Activated CD8-positive, alpha-beta T cell treated with anti-CD3 and anti-CD28 coated beads for 36 hours (primary cell): ENCODE results near the gene PEAR1. TPM values are rescaled to one million over a fixed set of nuclear protein-coding genes. Genes with fewer than 3 reads are reported as not detected.

ENCODE experiments used
- ATAC-seq: fragments of 200-7000 bp; cut with Tn5 transposase; one replicate; pipeline ENCODE4 v1.10.0; 2021; ENCODE audit warnings: mild to moderate bottlenecking, moderate library complexity
- CTCF ChIA-PET: fragments of 350-600 bp; sonication (Branson Sonifier 250); formaldehyde crosslinking; loops from one replicate; lab custom pipeline; 2021; ENCODE audit warnings: antibody characterized with exemption; lab: Charles Lee
- POLR2A ChIA-PET: fragments of 350-600 bp; sonication (Branson Sonifier 250); formaldehyde crosslinking; loops from one replicate; lab custom pipeline; 2021; ENCODE audit warnings: antibody characterized with exemption; lab: Charles Lee
- DNase-seq: peaks from one replicate; pipeline ENCODE4 v3.0.0-alpha.2; 2020
- H3K27ac Mint-ChIP-seq: one replicate; pipeline ENCODE4 v1.8.0; 2021; ENCODE audit warnings: mild to moderate bottlenecking, mixed read lengths
- H3K27me3 Mint-ChIP-seq: one replicate; pipeline ENCODE4 v1.8.0; 2021; ENCODE audit warnings: mixed read lengths
- H3K36me3 Mint-ChIP-seq: one replicate; pipeline ENCODE4 v1.8.0; 2021; ENCODE audit warnings: low read depth, mixed read lengths
- H3K4me1 Mint-ChIP-seq: one replicate; pipeline ENCODE4 v1.8.0; 2021; ENCODE audit warnings: low read depth, mixed read lengths
- H3K4me3 Mint-ChIP-seq: one replicate; pipeline ENCODE4 v1.8.0; 2021; ENCODE audit warnings: mild to moderate bottlenecking, moderate library complexity, mixed read lengths
- H3K9me3 Mint-ChIP-seq: one replicate; pipeline ENCODE4 v1.8.0; 2021; ENCODE audit warnings: mixed read lengths
- CTCF ChIP-seq: fragments of 200-600 bp; IDR thresholded peaks from one replicate; pipeline ENCODE4 v1.8.0; 2022; ENCODE audit warnings: antibody characterized with exemption, mild to moderate bottlenecking
- intact Hi-C: fragments of 100-400 bp; cut with micrococcal nuclease; formaldehyde crosslinking; loops from one replicate; pipeline ENCODE4 v1.10.0; 2022
- total RNA-seq, 2 experiments: library from RNA; stranded (reverse); gene quantifications; one replicate each; pipeline ENCODE4 v1.2.3, GENCODE V29; 2021

PEAR1 gene
- total RNA-seq, 2 experiments from 2014 or later, result 0.07 TPM; not detected in 1

GRCh38 chr1:156859523-156860112, 33.9 kb upstream of the PEAR1 start:
- TF ChIP-seq CTCF, result no peak
- no peaks in the 10 kb centered on the region for H3K9me3 Mint-ChIP-seq
- intact Hi-C loops, result loop anchor here (5.0 kb wide), 3 partner anchors 42 to 132 kb away; partner anchors contain the start of genes ISG20L2, METTL25B and SH2D2A
- H3K27me3 Mint-ChIP-seq, result peaks cover 58% of the 10 kb centered on the region
- ATAC-seq (peak; percentile 7), DNase-seq (peak; percentile 44)
- H3K27ac Mint-ChIP-seq, result no peak overlapping the region
- ChIA-PET POLR2A (interaction anchor here (0.6 to 4.1 kb wide), 16 partner anchors 10 to 133 kb away, joined by 3 to 20 read pairs (median 4); partner anchors contain the start of genes ISG20L2 and METTL25B), CTCF (interaction anchor here (0.7 to 13.5 kb wide), 43 partner anchors 11 to 235 kb away, joined by 3 to 273 read pairs (median 7); partner anchors contain the start of genes ISG20L2, METTL25B, PRCC and SH2D2A)
- H3K4me1 Mint-ChIP-seq, result peaks cover 40% of the 10 kb centered on the region
- no peaks in the 10 kb centered on the region for H3K36me3 Mint-ChIP-seq
- H3K4me3 Mint-ChIP-seq, result peak overlapping the region; percentile 74

- ATAC-seq, result peak; percentile 57
- POLR2A ChIA-PET, result interaction anchor here (0.8 to 4.1 kb wide), 15 partner anchors 11 to 133 kb away, joined by 3 to 20 read pairs (median 5); partner anchors contain the start of genes ISG20L2 and METTL25B
- CTCF ChIA-PET, result interaction anchor here (0.7 to 13.5 kb wide), 47 partner anchors 10 to 327 kb away, joined by 3 to 273 read pairs (median 6); partner anchors contain the start of genes ISG20L2, METTL25B, PRCC and SH2D2A
- TF ChIP-seq CTCF, result peak; percentile 97
- DNase-seq, result peak; percentile 64
- Mint-ChIP-seq H3K4me3 (peak overlapping the region; percentile 74), H3K36me3 (no peaks in the 10 kb centered on the region), H3K27ac (no peak overlapping the region), H3K9me3 (no peaks in the 10 kb centered on the region), H3K27me3 (peaks cover 58% of the 10 kb centered on the region), H3K4me1 (peaks cover 42% of the 10 kb centered on the region)
- intact Hi-C loops, result loop anchor here (5.0 kb wide), 2 partner anchors 43 to 133 kb away; partner anchors contain the start of genes ISG20L2, METTL25B and SH2D2A
Observed at GRCh38 chr1:156860113-156860627, 33.3 kb upstream of the PEAR1 start.

GRCh38 chr1:156860628-156861423, 32.7 kb upstream of the PEAR1 start, which contains the start of gene NTRK1:
NTRK1 (plus strand) TSS chr1:156860865; CDS start chr1:156860935, 70 bp downstream.
- H3K4me3 Mint-ChIP-seq, result peak within 1 kb of the TSS; percentile 74
- intact Hi-C loops, result loop anchor here (5.0 kb wide), 2 partner anchors 44 to 134 kb away; partner anchors contain the start of genes ISG20L2, METTL25B and SH2D2A

GRCh38 chr1:156862584-156862983, 30.9 kb upstream of the PEAR1 start:
- ChIA-PET CTCF (interaction anchor here (1.0 to 13.5 kb wide), 11 partner anchors 14 to 174 kb away, joined by 3 to 273 read pairs (median 75); partner anchors contain the start of genes ISG20L2, METTL25B and SH2D2A), POLR2A (interaction anchor here (1.3 to 4.1 kb wide), 3 partner anchors 8 to 61 kb away, joined by 3 to 20 read pairs (median 5); no protein-coding TSS in a partner anchor)
- intact Hi-C loops, result loop anchor here (5.0 kb wide), 2 partner anchors 45 to 135 kb away; partner anchors contain the start of genes ISG20L2, METTL25B and SH2D2A
- ATAC-seq, result no peak
- peak overlapping the region; percentile 65 for H3K4me3 Mint-ChIP-seq
- H3K27me3 Mint-ChIP-seq, result peaks cover 52% of the 10 kb centered on the region
- no peaks in the 10 kb centered on the region for H3K9me3 Mint-ChIP-seq
- peak overlapping the region; percentile 59 for H3K27ac Mint-ChIP-seq
- no peak for TF ChIP-seq CTCF
- peaks cover 62% of the 10 kb centered on the region for H3K4me1 Mint-ChIP-seq
- no peaks in the 10 kb centered on the region for H3K36me3 Mint-ChIP-seq
- DNase-seq, result no peak

More at GRCh38 chr1:156860628-156861423, 32.7 kb upstream of the PEAR1 start, which contains the start of gene NTRK1:
- ATAC-seq, result peak; percentile 67
- H3K27ac Mint-ChIP-seq, result no peak within 1 kb of the TSS
- peaks cover 58% of the 10 kb centered on the region for H3K27me3 Mint-ChIP-seq
- H3K4me1 Mint-ChIP-seq, result peaks cover 49% of the 10 kb centered on the region
- ChIA-PET POLR2A (interaction anchor here (0.6 to 4.1 kb wide), 20 partner anchors 11 to 134 kb away, joined by 3 to 20 read pairs (median 4); partner anchors contain the start of genes ISG20L2, METTL25B and SH2D2A), CTCF (interaction anchor here (0.7 to 13.5 kb wide), 36 partner anchors 9 to 327 kb away, joined by 3 to 273 read pairs (median 10); partner anchors contain the start of genes ISG20L2, METTL25B and SH2D2A)
- no peaks in the 10 kb centered on the region for H3K36me3 Mint-ChIP-seq
- H3K9me3 Mint-ChIP-seq, result no peaks in the 10 kb centered on the region
- TF ChIP-seq CTCF, result no peak
- peak; percentile 75 for DNase-seq
